ENCODE results near the gene PLCG2.

- TF ChIP-seq CTCF (IDR thresholded peaks at IDR 0.05) (no peak), POLR2A (IDR thresholded peaks at IDR 0.05) (no peak)
Observed at GRCh38 chr16:81738783-81739496, 40.2 kb upstream of the PLCG2 start.

Measured in Peyer's patch (tissue), 4 donors.